GOT3 (cell line): ENCODE results near the gene ANKRD17.
A peak's percentile ranks its signal among the peaks of the same experiment; 100 is the strongest.
"Not testable (repeated sequence)": the region's sequence is repeated elsewhere in the genome, so short reads cannot be mapped to it uniquely, and the experiment has no call there.

Experiments used
- DNase-seq: peaks from one replicate; lab custom pipeline; 2025; ENCODE audit warnings: mixed read lengths; lab: John Stamatoyannopoulos, UW

Gene ANKRD17

GRCh38 chr4:73258686-73259570 lies at the start of gene ANKRD17:
TSS of gene ANKRD17 (minus strand) at chr4:73258798. CDS start at chr4:73258668, 130 bp downstream.
- DNase-seq: peak; percentile 82

GRCh38 chr4:73308286-73308685 lies 49.7 kb upstream of the ANKRD17 start:
- DNase-seq: no peak

- no peak for DNase-seq
Measured at GRCh38 chr4:73303711-73304110, 45.1 kb upstream of the ANKRD17 start.

GRCh38 chr4:73299548-73300280 lies 41.1 kb upstream of the ANKRD17 start:
- no peak for DNase-seq

GRCh38 chr4:73292661-73293060 lies 34.1 kb upstream of the ANKRD17 start:
- DNase-seq: not testable (repeated sequence)

GRCh38 chr4:73281982-73282381 lies 23.4 kb upstream of the ANKRD17 start:
- DNase-seq: no peak

- DNase-seq: no peak
Measured at GRCh38 chr4:73281396-73281795, 22.8 kb upstream of the ANKRD17 start.

- DNase-seq: no peak
Measured at GRCh38 chr4:73277201-73277600, 18.6 kb upstream of the ANKRD17 start.

GRCh38 chr4:73275318-73275654 lies 16.7 kb upstream of the ANKRD17 start:
- no peak for DNase-seq

- no peak for DNase-seq
Measured at GRCh38 chr4:73272816-73273215, 14.2 kb upstream of the ANKRD17 start.

- no peak for DNase-seq
Measured at GRCh38 chr4:73267050-73267449, 8.5 kb upstream of the ANKRD17 start.

GRCh38 chr4:73259571-73260090 lies 1.0 kb upstream of the ANKRD17 start:
- peak; percentile 20 for DNase-seq

GRCh38 chr4:73258436-73258685 lies 237 bp downstream of the ANKRD17 start:
- DNase-seq: peak; percentile 57

- DNase-seq: no peak
Measured at GRCh38 chr4:73257651-73258435, 755 bp downstream of the ANKRD17 start.

GRCh38 chr4:73257234-73257633 lies 1.4 kb downstream of the ANKRD17 start:
- DNase-seq: no peak

- DNase-seq: not testable (repeated sequence)
Measured at GRCh38 chr4:73255847-73256246, 2.8 kb downstream of the ANKRD17 start.

- no peak for DNase-seq
Measured at GRCh38 chr4:73252001-73252400, 6.6 kb downstream of the ANKRD17 start.

GRCh38 chr4:73251384-73251783 lies 7.2 kb downstream of the ANKRD17 start:
- DNase-seq: no peak

GRCh38 chr4:73250642-73251041 lies 8.0 kb downstream of the ANKRD17 start:
- no peak for DNase-seq

- no peak for DNase-seq
Measured at GRCh38 chr4:73248821-73249220, 9.8 kb downstream of the ANKRD17 start.

GRCh38 chr4:73248416-73248815 lies 10.2 kb downstream of the ANKRD17 start:
- no peak for DNase-seq

- no peak for DNase-seq
Measured at GRCh38 chr4:73247100-73247499, 11.5 kb downstream of the ANKRD17 start.
